Mesodermal cell (in vitro differentiated cells): ENCODE data around the gene DOCK7.
"Not testable (repeated sequence)": the region's sequence is repeated elsewhere in the genome, so short reads cannot be mapped to it uniquely, and the experiment has no call there.

Experiments
- H3K27ac ChIP-seq: 2 replicates; pipeline ENCODE4 v1.7.0; 2013; ENCODE audit warnings: mild to moderate bottlenecking, low read depth, low read length, moderate library complexity; ENCODE audit not compliant: severe bottlenecking
- H3K36me3 ChIP-seq: 2 replicates; pipeline ENCODE4 v1.7.1; 2013; ENCODE audit warnings: mild to moderate bottlenecking, low read length, moderate library complexity; ENCODE audit not compliant: control insufficient read depth, insufficient read depth
- H3K4me1 ChIP-seq: one replicate; pipeline ENCODE4 v1.7.1; 2013; ENCODE audit warnings: mild to moderate bottlenecking, low read length; ENCODE audit not compliant: insufficient read depth, control insufficient read depth, poor library complexity, severe bottlenecking
- H3K4me3 ChIP-seq: 2 replicates; pipeline ENCODE4 v1.7.0; 2013; ENCODE audit warnings: low read length, control low read depth, mild to moderate bottlenecking; ENCODE audit not compliant: insufficient read depth, poor library complexity, severe bottlenecking; ENCODE audit errors: extremely low read depth
- H3K9me3 ChIP-seq: 2 replicates; pipeline ENCODE4 v1.7.1; 2013; ENCODE audit warnings: mild to moderate bottlenecking, low read length, moderate library complexity; ENCODE audit not compliant: control insufficient read depth
- WGBS, 2 experiments: methylation state at CpG; one replicate each; pipeline ENCODE4 v1.1.5; 2013; ENCODE audit warnings: missing lambda C conversion rate in 2 of 2; ENCODE audit not compliant: insufficient coverage in 2 of 2; 5-methylcytosine and 5-hydroxymethylcytosine counted together

The DOCK7 gene

DNA sequence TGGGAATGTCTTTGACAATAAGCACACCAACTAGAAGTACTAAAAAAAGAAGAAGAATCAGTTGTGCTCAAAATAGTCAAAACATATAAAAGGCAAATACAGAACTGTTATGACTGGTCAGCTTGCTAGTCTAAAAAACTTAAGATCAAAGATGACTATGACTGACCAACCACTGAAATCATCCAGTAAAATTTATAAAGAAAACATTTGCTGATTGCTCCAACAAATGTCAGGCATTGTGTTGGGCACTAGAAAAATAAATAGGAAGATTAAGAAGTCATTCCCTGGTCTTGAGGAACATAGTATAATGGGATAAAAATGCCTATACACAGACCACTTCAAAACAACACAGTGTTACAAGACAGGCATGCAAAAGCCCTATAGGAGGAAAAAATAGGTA is 100.2 kb downstream of the DOCK7 start:
- H3K4me1 ChIP-seq, result no peaks in the 10 kb centered on the region
- no peak overlapping the region for H3K27ac ChIP-seq
- no peak overlapping the region for H3K4me3 ChIP-seq
- H3K36me3 ChIP-seq, result peaks cover 6% of the 10 kb centered on the region
- H3K9me3 ChIP-seq, result no peaks in the 10 kb centered on the region

- no peak overlapping the region for H3K4me3 ChIP-seq
- H3K4me1 ChIP-seq, result no peaks in the 10 kb centered on the region
- H3K36me3 ChIP-seq, result peaks cover 6% of the 10 kb centered on the region
- no CpG with 5 or more reads among the region's 1 CpG for WGBS, 2 experiments
- H3K9me3 ChIP-seq, result no peaks in the 10 kb centered on the region
- H3K27ac ChIP-seq, result no peak overlapping the region
These were observed 102.6 kb downstream of the DOCK7 start for GRCh38 chr1:62585469-62586155.

GRCh38 chr1:62573675-62574074 is 114.5 kb downstream of the DOCK7 start:
- Histone ChIP-seq H3K36me3 (peaks cover 27% of the 10 kb centered on the region), H3K9me3 (no peaks in the 10 kb centered on the region), H3K4me1 (no peaks in the 10 kb centered on the region), H3K4me3 (no peak overlapping the region), H3K27ac (no peak overlapping the region)
- 0 to 100% methylated on average over 1 of the region's 2 CpGs for WGBS, 2 experiments

GRCh38 chr1:62572476-62572875 is 115.7 kb downstream of the DOCK7 start:
- Histone ChIP-seq H3K4me1 (no peaks in the 10 kb centered on the region), H3K4me3 (no peak overlapping the region), H3K27ac (no peak overlapping the region), H3K36me3 (peaks cover 27% of the 10 kb centered on the region), H3K9me3 (no peaks in the 10 kb centered on the region)

DNA sequence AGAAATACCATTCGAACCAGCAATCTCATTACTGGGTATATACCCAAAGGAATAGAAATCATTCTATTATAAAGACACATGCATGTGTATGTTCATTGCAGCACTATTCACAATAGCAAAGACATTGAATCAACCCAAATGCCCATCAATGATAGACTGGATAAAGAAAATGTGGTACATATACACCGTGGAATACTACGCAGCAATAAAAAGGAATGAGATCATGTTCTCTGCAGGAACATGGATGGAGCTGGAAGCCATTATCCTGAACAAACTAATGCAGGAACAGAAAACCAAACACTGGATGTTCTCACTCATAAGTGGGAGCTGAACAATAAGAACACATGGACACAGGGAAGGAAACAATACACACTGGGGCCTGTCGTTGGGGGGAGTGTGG is 116.7 kb downstream of the DOCK7 start:
- not testable (repeated sequence) for H3K27ac ChIP-seq, H3K4me3 ChIP-seq, H3K4me1 ChIP-seq, H3K9me3 ChIP-seq
- peaks cover 24% of the 10 kb centered on the region for H3K36me3 ChIP-seq
- 100% methylated on average over 2 of the region's 4 CpGs for WGBS, 2 experiments

- H3K27ac ChIP-seq, H3K9me3 ChIP-seq, H3K4me1 ChIP-seq, H3K4me3 ChIP-seq: not testable (repeated sequence)
- H3K36me3 ChIP-seq, result peaks cover 11% of the 10 kb centered on the region
- WGBS, 2 experiments, result no CpG with 5 or more reads among the region's 1 CpG
These were observed 120.3 kb downstream of the DOCK7 start for GRCh38 chr1:62567926-62568325.

GRCh38 chr1:62567182-62567581 is 121.0 kb downstream of the DOCK7 start:
- not testable (repeated sequence) for H3K9me3 ChIP-seq, H3K27ac ChIP-seq, H3K36me3 ChIP-seq, H3K4me1 ChIP-seq, H3K4me3 ChIP-seq
- no CpG with 5 or more reads among the region's 1 CpG for WGBS, 2 experiments

DNA sequence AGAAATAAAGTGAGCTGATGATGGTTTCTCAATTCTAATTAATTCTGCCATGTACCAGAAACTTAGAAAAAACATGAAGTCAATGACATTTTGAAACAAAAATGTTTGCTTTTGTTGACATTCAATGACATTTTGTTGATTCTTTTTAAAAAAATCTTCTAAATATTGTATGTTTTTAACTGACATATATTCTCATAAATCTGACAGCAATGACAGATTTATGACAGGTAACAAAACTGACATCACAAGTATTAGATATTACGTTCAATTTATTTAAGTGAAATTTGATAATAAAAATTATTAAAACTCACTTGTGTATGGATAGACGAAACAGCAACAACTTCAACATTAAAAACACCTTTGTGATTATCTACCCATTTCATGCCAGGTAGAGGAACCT is 126.9 kb downstream of the DOCK7 start:
- H3K36me3 ChIP-seq, result peaks cover 19% of the 10 kb centered on the region
- WGBS, 2 experiments, result no CpG with 5 or more reads among the region's 2 CpGs

DNA sequence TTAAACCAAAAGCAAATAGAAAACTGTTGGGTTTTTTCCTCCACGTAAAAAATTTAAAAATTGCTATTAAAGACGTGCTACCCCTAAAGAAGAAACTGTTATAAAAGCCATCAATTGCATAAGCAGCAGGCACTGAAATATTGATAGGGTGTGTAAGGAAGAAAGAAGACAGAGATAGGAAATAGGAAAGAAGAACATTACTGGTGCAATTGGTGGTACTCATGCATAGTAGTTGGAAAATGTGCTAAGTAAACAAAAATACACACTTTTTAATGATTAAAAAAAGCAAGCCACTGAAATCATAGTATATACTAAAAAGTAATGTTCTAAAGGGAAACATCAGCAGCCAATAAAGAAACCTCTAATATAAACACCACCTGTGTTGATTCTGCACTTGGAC is 143.6 kb downstream of the DOCK7 start:
- no peak overlapping the region for H3K27ac ChIP-seq
- peaks cover 19% of the 10 kb centered on the region for H3K36me3 ChIP-seq
- no peaks in the 10 kb centered on the region for H3K4me1 ChIP-seq
- no CpG with 5 or more reads among the region's 2 CpGs for WGBS, 2 experiments
- no peak overlapping the region for H3K4me3 ChIP-seq
- no peaks in the 10 kb centered on the region for H3K9me3 ChIP-seq

More for the DNA sequence above, 126.9 kb downstream of the DOCK7 start:
- Histone ChIP-seq H3K9me3 (no peaks in the 10 kb centered on the region), H3K4me3 (no peak overlapping the region), H3K4me1 (no peaks in the 10 kb centered on the region), H3K27ac (no peak overlapping the region)

GRCh38 chr1:62541048-62541447 is 147.1 kb downstream of the DOCK7 start:
- H3K9me3 ChIP-seq, result no peaks in the 10 kb centered on the region
- 100% methylated on average over 1 of the region's 2 CpGs; no CpG with 5 or more reads in 1 of the 2 experiments for WGBS, 2 experiments
- H3K4me1 ChIP-seq, result no peaks in the 10 kb centered on the region
- peaks cover 38% of the 10 kb centered on the region for H3K36me3 ChIP-seq
- H3K4me3 ChIP-seq, result no peak overlapping the region
- H3K27ac ChIP-seq, result no peak overlapping the region

- H3K27ac ChIP-seq, result no peak overlapping the region
- no peaks in the 10 kb centered on the region for H3K4me1 ChIP-seq
- 83% methylated on average over 1 of the region's 2 CpGs; no CpG with 5 or more reads in 1 of the 2 experiments for WGBS, 2 experiments
- H3K4me3 ChIP-seq, result no peak overlapping the region
- H3K9me3 ChIP-seq, result no peaks in the 10 kb centered on the region
- peaks cover 46% of the 10 kb centered on the region for H3K36me3 ChIP-seq
These were observed 149.1 kb downstream of the DOCK7 start for GRCh38 chr1:62539028-62539447.
